CD14-positive monocyte (primary cell): ENCODE data around the gene TLR10. TPM values are rescaled to one million over a fixed set of nuclear protein-coding genes. Genes with fewer than 3 reads are reported as not detected.

Source experiments
- DNase-seq, 3 donors: peaks; one replicate each; pipeline ENCODE4 v3.0.0-alpha.2; 2011 to 2022
- H2AFZ ChIP-seq: 2 replicates; pipeline ENCODE4 v1.6.0; 2012; ENCODE audit warnings: mild to moderate bottlenecking, low read depth, low read length, inconsistent platforms; ENCODE audit not compliant: insufficient read depth, poor library complexity, severe bottlenecking
- H3K27ac ChIP-seq, 2 donors: 1 replicate in 1 of 2; 2 replicates in 1 of 2; pipeline ENCODE4 v1.5.1; 2012 to 2013; ENCODE audit warnings: low read length in 2 of 2, control low read depth in 1 of 2, inconsistent platforms in 1 of 2, low read depth in 1 of 2, mild to moderate bottlenecking in 1 of 2
- H3K27me3 ChIP-seq, 2 donors: one replicate each; pipeline versions ENCODE4 v1.6.0 to v1.6.1; 2011 to 2013; ENCODE audit warnings: low read length in 2 of 2; ENCODE audit not compliant: control insufficient read depth in 2 of 2, insufficient read depth in 2 of 2
- H3K36me3 ChIP-seq, 2 donors: replicated peaks in 1 of 2; 1 replicate in 1 of 2; 2 replicates in 1 of 2; pipeline versions ENCODE4 v1.5.1 to v1.6.1; 2012 to 2013; ENCODE audit warnings: low read length in 2 of 2, control low read depth in 1 of 2, inconsistent platforms in 1 of 2, mild to moderate bottlenecking in 1 of 2; ENCODE audit not compliant: insufficient read depth in 2 of 2, control insufficient read depth in 1 of 2
- H3K4me1 ChIP-seq, 2 donors: 1 replicate in 1 of 2; 2 replicates in 1 of 2; pipeline versions ENCODE4 v1.5.1 to v1.6.1; 2012 to 2013; ENCODE audit warnings: low read length in 2 of 2, control low read depth in 1 of 2, inconsistent platforms in 1 of 2, mild to moderate bottlenecking in 1 of 2, moderate library complexity in 1 of 2; ENCODE audit not compliant: insufficient read depth in 2 of 2, control insufficient read depth in 1 of 2
- H3K4me2 ChIP-seq: replicated peaks from 2 replicates; pipeline ENCODE3; 2012; ENCODE audit warnings: low read length, moderate library complexity, mild to moderate bottlenecking; ENCODE audit not compliant: poor library complexity, severe bottlenecking; ENCODE audit errors: extremely low read depth
- H3K4me3 ChIP-seq, 3 experiments: fragments of 200-600 bp in 1 of 3; sonication (generic) in 1 of 3; replicated peaks in 1 of 3; 1 replicate in 2 of 3; 2 replicates in 1 of 3; pipeline ENCODE4 v1.5.1; 2011 to 2013; ENCODE audit warnings: low read length in 3 of 3, mild to moderate bottlenecking in 3 of 3, control low read depth in 2 of 3, low read depth in 2 of 3, inconsistent platforms in 1 of 3, moderate library complexity in 1 of 3
- H3K79me2 ChIP-seq: 2 replicates; pipeline ENCODE4 v1.6.0; 2012; ENCODE audit warnings: mild to moderate bottlenecking, control low read depth, inconsistent platforms, low read length, moderate library complexity; ENCODE audit not compliant: insufficient read depth
- H3K9ac ChIP-seq: 2 replicates; pipeline ENCODE4 v1.6.0; 2017; ENCODE audit warnings: low read length, mild to moderate bottlenecking; ENCODE audit not compliant: insufficient read depth, poor library complexity, severe bottlenecking
- H3K9me3 ChIP-seq, 2 donors: replicated peaks in 1 of 2; 1 replicate in 1 of 2; 2 replicates in 1 of 2; pipeline versions ENCODE4 v1.5.1 to v1.6.1; 2012 to 2013; ENCODE audit warnings: low read length in 2 of 2, control low read depth in 1 of 2; ENCODE audit not compliant: control insufficient read depth in 1 of 2, insufficient read depth in 1 of 2
- H4K20me1 ChIP-seq: 2 replicates; pipeline ENCODE4 v1.6.0; 2012; ENCODE audit warnings: mild to moderate bottlenecking, low read length, control low read depth, moderate library complexity; ENCODE audit not compliant: insufficient read depth
- H3K27ac Mint-ChIP-seq, 7 donors: one replicate each; pipeline ENCODE4 v1.8.0; 2020; ENCODE audit warnings: mild to moderate bottlenecking in 7 of 7, mixed read lengths in 7 of 7, moderate library complexity in 6 of 7, inconsistent platforms in 2 of 7
- H3K27me3 Mint-ChIP-seq, 3 donors: one replicate each; pipeline ENCODE4 v1.8.0; 2021 to 2022; ENCODE audit warnings: low read depth in 3 of 3, mild to moderate bottlenecking in 3 of 3, mixed read lengths in 3 of 3, moderate library complexity in 3 of 3, inconsistent platforms in 1 of 3
- H3K36me3 Mint-ChIP-seq, 2 donors: one replicate each; pipeline ENCODE4 v1.8.0; 2020; ENCODE audit warnings: mixed read lengths in 2 of 2, inconsistent platforms in 1 of 2, mild to moderate bottlenecking in 1 of 2
- H3K4me1 Mint-ChIP-seq: one replicate; pipeline ENCODE4 v1.8.0; 2020; ENCODE audit warnings: mild to moderate bottlenecking, mixed read lengths
- H3K4me3 Mint-ChIP-seq, 2 donors: one replicate each; pipeline ENCODE4 v1.8.0; 2020; ENCODE audit warnings: mild to moderate bottlenecking in 2 of 2, mixed read lengths in 2 of 2, moderate library complexity in 1 of 2
- H3K9me3 Mint-ChIP-seq, 7 donors: one replicate each; pipeline ENCODE4 v1.8.0; 2020 to 2022; ENCODE audit warnings: mixed read lengths in 7 of 7, mild to moderate bottlenecking in 6 of 7, moderate library complexity in 6 of 7, inconsistent platforms in 2 of 7
- CTCF ChIP-seq: fragments of 200-600 bp; IDR thresholded peaks from one replicate; pipeline ENCODE4 v1.8.0; 2022; ENCODE audit warnings: antibody characterized with exemption, mild to moderate bottlenecking
- WGBS: methylation state at CpG from one replicate; pipeline ENCODE4 v1.1.5; 2013; ENCODE audit warnings: missing lambda C conversion rate; ENCODE audit not compliant: insufficient coverage; 5-methylcytosine and 5-hydroxymethylcytosine counted together
- intact Hi-C, 2 donors: fragments of 100-400 bp; cut with micrococcal nuclease; formaldehyde crosslinking; loops; one replicate each; pipeline versions ENCODE4 v1.15.0 to v1.15.1; 2023
- polyA plus RNA-seq, 3 donors: library from polyadenylated mRNA; depleted of rRNA in 1 of 3; unstranded in 2 of 3; stranded (reverse) in 1 of 3; fragments of 300-500 nt in 2 of 3; fragments of >200 nt in 1 of 3; fragmentation: Illumina TruSeq in 2 of 3; gene quantifications; 1 replicate in 2 of 3; 2 replicates in 1 of 3; pipeline ENCODE4 v1.2.3, GENCODE V29; 2012 to 2021

Gene TLR10
- polyA plus RNA-seq, 3 donors, result 1.1 to 1.2 (median 1.1) TPM

DNA sequence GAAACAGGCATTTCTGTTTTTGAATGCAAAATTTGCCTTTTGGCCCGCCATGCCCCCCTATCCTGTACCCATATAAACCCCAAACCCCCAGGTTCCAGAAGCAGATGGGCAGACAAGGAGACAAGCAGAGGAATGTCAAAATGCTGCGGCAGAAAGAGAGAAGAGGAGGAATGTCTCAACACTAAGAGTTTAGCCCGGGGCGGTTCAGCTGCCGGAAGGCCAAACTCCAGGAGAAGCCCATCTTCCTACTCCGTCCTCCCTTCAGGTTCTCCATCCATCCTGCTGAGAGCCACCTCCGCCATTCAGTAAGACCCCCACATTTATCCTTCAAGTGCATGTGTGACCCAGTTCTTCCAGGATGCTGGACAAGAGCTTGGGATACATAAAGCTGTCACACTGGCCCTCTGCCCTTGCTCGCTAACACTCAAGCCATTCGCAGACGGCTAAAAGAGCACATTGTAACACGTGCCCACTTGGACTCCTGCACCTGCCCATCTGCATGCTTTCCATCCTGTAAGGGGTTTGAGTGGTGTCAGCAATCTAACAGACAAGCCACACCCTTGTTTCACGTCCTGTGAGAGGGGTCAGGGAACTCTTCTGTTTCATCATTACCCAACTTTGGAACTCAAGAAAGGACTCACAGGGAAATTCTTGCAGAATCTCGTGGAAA, 31.3 kb downstream of the TLR10 start:
- H3K36me3 ChIP-seq, result peaks cover 0 to 10% of the 10 kb centered on the region in 2 donors
- no peak for TF ChIP-seq CTCF
- H4K20me1 ChIP-seq, result no peaks in the 10 kb centered on the region
- peaks cover 23 to 25% of the 10 kb centered on the region in 2 donors for H3K9me3 ChIP-seq
- WGBS, result 87% methylated on average over 3 of the region's 13 CpGs
- H3K27me3 Mint-ChIP-seq, result no peaks in the 10 kb centered on the region
- peak overlapping the region in 6 of 7 donors; percentile 46 to 86 (median 68) for H3K27ac Mint-ChIP-seq
- H3K27me3 ChIP-seq, result no peaks in the 10 kb centered on the region
- peaks cover 23 to 31% of the 10 kb centered on the region in 2 donors for H3K4me1 ChIP-seq
- intact Hi-C loops, result loop anchor here (5.0 to 10.0 kb wide), 2 partner anchors 36 to 53 kb away; partner anchors contain the start of gene TLR1 (in 1 of the 2)
- peaks cover 2% of the 10 kb centered on the region for H3K4me1 Mint-ChIP-seq
- H3K4me3 ChIP-seq, result peak overlapping the region in 1 of 3 experiments; percentile 34
- peak overlapping the region in 1 of 2 donors; percentile 72 for H3K27ac ChIP-seq
- no peaks in the 10 kb centered on the region for H3K79me2 ChIP-seq
- no peak overlapping the region for H3K9ac ChIP-seq
- H3K4me2 ChIP-seq, result peak overlapping the region; percentile 63
- H3K36me3 Mint-ChIP-seq, result peaks cover 15 to 23% of the 10 kb centered on the region in 2 donors
- peaks cover 10 to 25% (median 23%) of the 10 kb centered on the region in 7 donors for H3K9me3 Mint-ChIP-seq
- DNase-seq, result no peak
- H3K4me3 Mint-ChIP-seq, result no peak overlapping the region
- H2AFZ ChIP-seq, result peak overlapping the region; percentile 46

DNA sequence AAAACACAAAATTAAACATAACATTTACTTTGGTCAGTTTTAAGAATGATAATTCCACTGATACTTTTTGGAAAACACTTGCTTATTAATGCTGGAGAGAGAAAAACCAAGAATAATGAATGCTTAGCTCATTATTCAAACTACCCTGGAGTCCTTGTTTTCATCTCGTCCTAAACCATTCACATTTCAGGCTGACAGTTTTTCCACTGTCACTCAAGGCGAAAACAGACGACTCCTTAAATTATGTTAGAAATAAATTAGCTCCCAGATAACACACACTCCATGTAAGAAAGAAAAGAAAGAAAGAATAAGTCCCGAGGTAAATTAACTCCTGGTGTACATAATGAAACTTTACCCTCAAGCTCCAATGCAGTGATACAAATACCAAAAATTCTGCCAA, 33.5 kb downstream of the TLR10 start:
- Histone ChIP-seq H3K27me3 (no peaks in the 10 kb centered on the region), H4K20me1 (no peaks in the 10 kb centered on the region), H2AFZ (no peak overlapping the region), H3K4me3 (no peak overlapping the region), H3K36me3 (peaks cover 0 to 10% of the 10 kb centered on the region in 2 donors), H3K27ac (no peak overlapping the region), H3K4me2 (no peak overlapping the region), H3K79me2 (no peaks in the 10 kb centered on the region), H3K9ac (no peak overlapping the region), H3K4me1 (peaks cover 28 to 36% of the 10 kb centered on the region in 2 donors), H3K9me3 (peaks cover 27% of the 10 kb centered on the region in 2 donors)
- TF ChIP-seq CTCF, result no peak
- WGBS, result no CpG with 5 or more reads among the region's 4 CpGs
- Mint-ChIP-seq H3K27me3 (peaks cover 0 to 1% (median 0%) of the 10 kb centered on the region in 3 donors), H3K4me3 (no peak overlapping the region), H3K9me3 (peaks cover 10 to 29% (median 23%) of the 10 kb centered on the region in 7 donors), H3K27ac (no peak overlapping the region), H3K36me3 (peaks cover 15 to 24% of the 10 kb centered on the region in 2 donors), H3K4me1 (peaks cover 9% of the 10 kb centered on the region)
- DNase-seq, result no peak
- intact Hi-C loops, result no loop called here
